ENCODE results near the gene ARHGEF4. TPM values are rescaled to one million over a fixed set of nuclear protein-coding genes. Genes with fewer than 3 reads are reported as not detected.

The ARHGEF4 gene
- total and polyA plus RNA-seq, 10 of the 15 experiments (the other 5 are each of a cell fraction or from before 2014, with no cell fraction given): 0.02 to 0.24 (median 0.16) TPM; not detected in 6

- Histone ChIP-seq H4K20me1 (ENCODE audit: control insufficient read depth, insufficient read depth) (no peaks in the 10 kb centered on the region), H3K27ac (ENCODE audit: control insufficient read depth, insufficient read depth) (no peak overlapping the region), H2AFZ (ENCODE audit: control insufficient read depth, low read depth, low read length) (no peak overlapping the region), H3K36me3 (ENCODE audit: control insufficient read depth in 2 of 2, insufficient read depth in 2 of 2, low read length in 1 of 2) (no peaks in the 10 kb centered on the region), H3K27me3 (replicated peaks in 1 of 2; ENCODE audit: control insufficient read depth in 2 of 2, insufficient read depth in 2 of 2, low read length in 1 of 2) (no peaks in the 10 kb centered on the region; a peak in 2 of 4 replicates), H3K9me3 (replicated peaks; ENCODE audit: control insufficient read depth, insufficient read depth, low read length) (no peaks in the 10 kb centered on the region), H3K4me2 (ENCODE audit: control insufficient read depth, insufficient read depth) (no peak overlapping the region), H3K9ac (ENCODE audit: control insufficient read depth, insufficient read depth, low read length) (no peak overlapping the region), H3K79me2 (ENCODE audit: control insufficient read depth, insufficient read depth, low read length) (no peaks in the 10 kb centered on the region), H3K4me1 (ENCODE audit: control insufficient read depth, insufficient read depth, low read length) (no peaks in the 10 kb centered on the region), H3K4me3 (no peak overlapping the region)
- intact Hi-C loops (cut with micrococcal nuclease; ENCODE audit: unreplicated experiment): loop anchor here (2.0 kb wide), 1 partner anchor 47 kb away; no protein-coding TSS in a partner anchor
- in situ Hi-C loops (cut with MboI): loop anchor here (5.0 kb wide), 1 partner anchor 70 kb away; no protein-coding TSS in a partner anchor
- ChIA-PET RAD21 (ENCODE audit: unreplicated experiment) (interaction anchor here (0.6 to 5.7 kb wide), 3 partner anchors 8 to 77 kb away, joined by 3 to 60 read pairs (median 17); no protein-coding TSS in a partner anchor), CTCF (interaction anchor here (1.0 to 11.5 kb wide), 3 partner anchors 17 to 93 kb away, joined by 3 to 265 read pairs (median 3); no protein-coding TSS in a partner anchor), POLR2A (no interaction called here), SMC1A (ENCODE audit: uncharacterized antibody, unreplicated experiment) (interaction anchor here (0.9 to 3.4 kb wide), 4 partner anchors 48 to 72 kb away, joined by 4 to 22 read pairs (median 9); no protein-coding TSS in a partner anchor)
- WGBS (ENCODE audit: insufficient coverage, insufficient replicate concordance, low lambda C conversion rate, missing lambda C conversion rate): 44% methylated on average over 17 of the region's 20 CpGs
- FAIRE-seq: no peak
- BruUV-seq (replicated peaks): no TSS peak
- TF ChIP-seq NKRF (conservative IDR thresholded peaks at IDR 0.05) (no peak), KAT2A (conservative IDR thresholded peaks at IDR 0.05; ENCODE audit: control insufficient read depth, low read depth, low read length) (no peak), NFYA (IDR thresholded peaks at IDR 0.05; ENCODE audit: borderline replicate concordance, low read depth, low read length) (no peak), E4F1 (IDR thresholded peaks at IDR 0.05; ENCODE audit: borderline replicate concordance, partially characterized antibody) (no peak), POLR2A (IDR thresholded peaks at IDR 0.05; ENCODE audit: low read depth, low read length) (no peak), SMC3 (IDR thresholded peaks at IDR 0.05; ENCODE audit: borderline replicate concordance, low read length) (no peak), ZNF384 (IDR thresholded peaks at IDR 0.05; ENCODE audit: borderline replicate concordance, low read depth, low read length) (no peak), YY1 (IDR thresholded peaks at IDR 0.05; ENCODE audit: low read depth, low read length) (no peak), SUPT20H (IDR thresholded peaks at IDR 0.05; ENCODE audit: borderline replicate concordance, control insufficient read depth, low read depth, low read length) (no peak), CREM (IDR thresholded peaks at IDR 0.05; ENCODE audit: low read depth) (no peak), MAX (IDR thresholded peaks at IDR 0.05; ENCODE audit: low read depth, low read length) (no peak), IKZF1 (conservative IDR thresholded peaks at IDR 0.05) (no peak), MLLT1 (IDR thresholded peaks at IDR 0.05) (no peak), LARP7 (IDR thresholded peaks at IDR 0.05) (no peak)
- DNase-seq (ENCODE audit: low read depth, low spot score): no peak
- ATAC-seq: no peak
Measured at GRCh38 chr2:130871843-130872740, 35.4 kb downstream of the ARHGEF4 start.
